Retinal pigment epithelial cell (primary cell): ENCODE measurements around the gene FAM13A.
"Not testable (repeated sequence)": the region's sequence is repeated elsewhere in the genome, so short reads cannot be mapped to it uniquely, and the experiment has no call there.

ENCODE experiments used
- DNase-seq: peaks from one replicate; pipeline ENCODE4 v3.0.0-alpha.2; 2010; ENCODE audit warnings: low read depth
- H3K4me3 ChIP-seq: 2 replicates; pipeline ENCODE4 v1.5.1; 2011; ENCODE audit warnings: mild to moderate bottlenecking, low read length, control low read depth, moderate library complexity
- CTCF ChIP-seq: conservative IDR thresholded peaks from 2 replicates; pipeline ENCODE4 v1.5.1; 2011; ENCODE audit warnings: low read depth, low read length, control low read depth, inconsistent platforms

Gene FAM13A

GRCh38 chr4:89077761-89078160, 20.8 kb upstream of the FAM13A start:
- no peak for DNase-seq
- H3K4me3 ChIP-seq: no peak overlapping the region
- TF ChIP-seq CTCF: no peak

GRCh38 chr4:89072921-89073320, 15.9 kb upstream of the FAM13A start:
- H3K4me3 ChIP-seq: no peak overlapping the region
- no peak for TF ChIP-seq CTCF
- DNase-seq: no peak

GRCh38 chr4:89071311-89071710, 14.3 kb upstream of the FAM13A start:
- H3K4me3 ChIP-seq: no peak overlapping the region
- TF ChIP-seq CTCF: no peak
- no peak for DNase-seq

GRCh38 chr4:89070041-89070440, 13.1 kb upstream of the FAM13A start:
- no peak for DNase-seq
- TF ChIP-seq CTCF: no peak
- H3K4me3 ChIP-seq: no peak overlapping the region

GRCh38 chr4:89069481-89069880, 12.5 kb upstream of the FAM13A start:
- no peak for TF ChIP-seq CTCF
- no peak for DNase-seq
- no peak overlapping the region for H3K4me3 ChIP-seq

DNA sequence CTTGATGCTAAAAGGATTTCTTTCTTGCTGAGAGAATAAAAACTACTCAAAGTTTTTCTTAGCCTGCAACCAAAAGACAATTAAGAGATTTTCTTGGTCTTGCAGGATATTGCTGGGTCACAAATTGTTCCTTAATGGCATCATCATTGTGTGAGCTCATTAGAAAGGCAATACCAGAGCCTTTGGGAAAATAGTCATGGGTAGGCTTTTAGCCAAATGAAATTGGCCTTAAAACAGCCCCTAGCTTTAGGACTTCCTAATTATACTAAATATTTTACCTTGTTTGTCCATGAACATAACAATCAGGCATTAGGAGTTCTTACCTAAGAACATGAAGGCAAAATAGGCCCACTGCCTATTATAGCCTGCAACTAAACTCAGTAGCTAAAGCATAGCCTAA, 10.4 kb upstream of the FAM13A start:
- peak; percentile 74 for DNase-seq
- H3K4me3 ChIP-seq: no peak overlapping the region
- TF ChIP-seq CTCF: no peak

- peak; percentile 91 for DNase-seq
- TF ChIP-seq CTCF: no peak
- no peak overlapping the region for H3K4me3 ChIP-seq
Observed at GRCh38 chr4:89064848-89065247, 7.9 kb upstream of the FAM13A start.

GRCh38 chr4:89057844-89058243, 859 bp upstream of the FAM13A start:
- DNase-seq, H3K4me3 ChIP-seq: not testable (repeated sequence)
